ENCODE data around the gene BCL11B. TPM values are rescaled to one million over a fixed set of nuclear protein-coding genes. Genes with fewer than 3 reads are reported as not detected.

Gene BCL11B
- total and polyA plus RNA-seq, 2 of the 8 experiments (the other 6 are each of a cell fraction or from before 2014, with no cell fraction given): 0.63 to 5.9 TPM

GRCh38 chr14:99267381-99267780 is 4.6 kb downstream of the BCL11B start:
- peaks cover 5% of the 10 kb centered on the region; the same call in 1 of the 2 replicates for H3K23me2 ChIP-seq (ENCODE audit: low read depth, low read length)
- peak overlapping the region in 1 of 4 experiments; percentile 76; a peak in 1 of 8 replicates for H3K4me3 ChIP-seq (ENCODE audit: extremely low read depth in 1 of 4, insufficient read depth in 2 of 4, low read depth in 3 of 4, low read length in 4 of 4)

More at GRCh38 chr14:99267381-99267780, 4.6 kb downstream of the BCL11B start:
- Histone ChIP-seq H3K56ac (replicated peaks; ENCODE audit: insufficient read length, low read depth, low read length) (no peak overlapping the region), H2BK15ac (ENCODE audit: low read length) (no peak overlapping the region), H2AFZ (ENCODE audit: low read length) (no peak overlapping the region), H4K20me1 (replicated peaks in 1 of 2; ENCODE audit: control insufficient read depth in 1 of 2, insufficient read depth in 2 of 2, low read length in 2 of 2) (peaks cover 0 to 2% of the 10 kb centered on the region in 2 experiments), H2BK12ac (ENCODE audit: low read depth, low read length) (0 out of 2 replicates have a peak overlapping the region, but pooled peaks have one; percentile 100), H2AK5ac (ENCODE audit: low read depth, low read length) (no peak overlapping the region), H4K91ac (replicated peaks; ENCODE audit: insufficient read length, low read length) (no peak overlapping the region), H3K79me1 (ENCODE audit: low read depth, low read length) (peaks cover 5% of the 10 kb centered on the region; the same call in 1 of the 2 replicates), H3K9ac (replicated peaks in 1 of 4; ENCODE audit: extremely low read depth in 1 of 4, low read depth in 3 of 4, low read length in 3 of 4) (no peak overlapping the region), H3K23ac (ENCODE audit: insufficient read length) (no peak overlapping the region), H3K4me1 (replicated peaks in 1 of 4; ENCODE audit: control insufficient read depth in 3 of 4, insufficient read depth in 4 of 4, low read length in 3 of 4) (peaks cover 20 to 31% (median 25%) of the 10 kb centered on the region in 4 experiments), H3K36me3 (ENCODE audit: control insufficient read depth in 2 of 4, insufficient read depth in 4 of 4, low read length in 3 of 4) (no peaks in the 10 kb centered on the region), H3K4me2 (ENCODE audit: insufficient read depth in 1 of 2, low read depth in 2 of 2, low read length in 2 of 2) (peak overlapping the region; percentile 87 to 89; a peak in 1 of 4 replicates), H2BK20ac (ENCODE audit: low read length) (no peak overlapping the region), H4K8ac (ENCODE audit: extremely low read depth, insufficient read depth, low read length) (no peak overlapping the region), H2BK5ac (ENCODE audit: low read depth, low read length) (no peak overlapping the region), H3K14ac (ENCODE audit: insufficient read length) (no peak overlapping the region), H3K9me3 (ENCODE audit: insufficient read depth in 2 of 2, low read depth in 1 of 2, low read length in 1 of 2) (no peaks in the 10 kb centered on the region), H3K4ac (replicated peaks; ENCODE audit: insufficient read length, low read depth, low read length) (no peak overlapping the region), H3K27ac (ENCODE audit: low read depth, low read length) (no peak overlapping the region), H3K79me2 (ENCODE audit: control insufficient read depth in 1 of 2, insufficient read depth in 2 of 2, low read length in 2 of 2) (peaks cover 0 to 65% of the 10 kb centered on the region in 2 experiments; a peak in 3 of 4 replicates), H3K18ac (ENCODE audit: extremely low read depth, low read length) (no peak overlapping the region), H3K27me3 (replicated peaks in 1 of 4; ENCODE audit: control insufficient read depth in 3 of 4, extremely low read depth in 1 of 4, insufficient read depth in 3 of 4, low read length in 3 of 4) (peaks cover 0 to 9% (median 4%) of the 10 kb centered on the region in 4 experiments; a peak in 4 of 7 replicates), H4K5ac (ENCODE audit: insufficient read length, low read depth, low read length) (no peak overlapping the region), H2BK120ac (replicated peaks; ENCODE audit: low read depth, low read length) (no peak overlapping the region)
- no peak for DNase-seq (ENCODE audit: low read depth in 1 of 2, low spot score in 2 of 2)
- no peak for FAIRE-seq
- ChIA-PET POLR2A (ENCODE audit: partially characterized antibody) (interaction anchor here (0.7 to 3.4 kb wide), 4 partner anchors 9 to 25 kb away, joined by 3 to 17 read pairs (median 6); no protein-coding TSS in a partner anchor), CTCF (ENCODE audit: partially characterized antibody) (interaction anchor here (0.6 to 4.7 kb wide), 29 partner anchors 8 to 1784 kb away, joined by 3 to 45 read pairs (median 4); no protein-coding TSS in a partner anchor)
- TF ChIP-seq TAF1 (IDR thresholded peaks at IDR 0.05; ENCODE audit: low read depth, low read length): no peak
- 64% methylated on average over 4 of the region's 4 CpGs; no CpG with 5 or more reads in 1 of the 2 experiments for WGBS, 2 experiments (ENCODE audit: extremely low coverage in 1 of 2, insufficient coverage in 1 of 2, insufficient read length in 1 of 2, insufficient replicate concordance in 2 of 2, low coverage in 1 of 2, low lambda C conversion rate in 2 of 2, missing lambda C conversion rate in 1 of 2)

Measured in H1 (cell line).